Keratinocyte (primary cell): Measurements from ENCODE around the gene NECTIN2. TPM values are rescaled to one million over a fixed set of nuclear protein-coding genes. Genes with fewer than 3 reads are reported as not detected.

Source experiments
- DNase-seq: peaks from one replicate; pipeline ENCODE4 v3.0.0-alpha.2; 2011; ENCODE audit warnings: low read depth, missing footprints, low spot score
- FAIRE-seq: peaks from 2 replicates; lab custom pipeline; 2011; peaks lifted over from hg19 to GRCh38; lab: Jason Lieb, UNC
- H2AFZ ChIP-seq: 2 replicates; pipeline ENCODE4 v1.6.0; 2012; ENCODE audit warnings: low read length, control low read depth, inconsistent platforms; ENCODE audit not compliant: control insufficient read depth
- H3K27ac ChIP-seq: 2 replicates; pipeline ENCODE4 v1.5.1; 2011; ENCODE audit warnings: low read length; ENCODE audit not compliant: control insufficient read depth, insufficient read depth
- H3K27me3 ChIP-seq: 3 replicates; pipeline ENCODE4 v1.6.0; 2011; ENCODE audit warnings: low read length; ENCODE audit not compliant: control insufficient read depth, insufficient read depth; ENCODE audit errors: extremely low read depth
- H3K36me3 ChIP-seq, 2 experiments: 2 replicates in 1 of 2; 3 replicates in 1 of 2; pipeline ENCODE4 v1.5.1; 2011; ENCODE audit warnings: low read length in 2 of 2, mild to moderate bottlenecking in 1 of 2; ENCODE audit not compliant: control insufficient read depth in 2 of 2, insufficient read depth in 2 of 2; ENCODE audit errors: extremely low read depth in 1 of 2
- H3K4me1 ChIP-seq: 3 replicates; pipeline ENCODE4 v1.5.1; 2011; ENCODE audit warnings: low read length; ENCODE audit not compliant: control insufficient read depth, insufficient read depth; ENCODE audit errors: extremely low read depth
- H3K4me2 ChIP-seq: 3 replicates; pipeline ENCODE4 v1.6.0; 2011; ENCODE audit warnings: low read depth, low read length; ENCODE audit not compliant: control insufficient read depth, insufficient read depth; ENCODE audit errors: extremely low read depth
- H3K4me3 ChIP-seq, 3 experiments: fragments of 200-600 bp in 1 of 3; sonication (generic) in 1 of 3; 2 replicates in 2 of 3; 3 replicates in 1 of 3; pipeline ENCODE4 v1.5.1; 2011 to 2016; ENCODE audit warnings: low read length in 3 of 3, mild to moderate bottlenecking in 3 of 3, control low read depth in 2 of 3, inconsistent platforms in 1 of 3, low read depth in 1 of 3, mixed read lengths in 1 of 3, mixed run types in 1 of 3, moderate library complexity in 1 of 3; ENCODE audit not compliant: control insufficient read depth in 2 of 3, insufficient read depth in 2 of 3; ENCODE audit errors: extremely low read depth in 1 of 3
- H3K79me2 ChIP-seq: 2 replicates; pipeline ENCODE4 v1.6.0; 2012; ENCODE audit warnings: low read length; ENCODE audit not compliant: control insufficient read depth, insufficient read depth
- H3K9ac ChIP-seq: 3 replicates; pipeline ENCODE4 v1.6.0; 2011; ENCODE audit warnings: low read length; ENCODE audit not compliant: control insufficient read depth, insufficient read depth; ENCODE audit errors: extremely low read depth
- H3K9me1 ChIP-seq: 3 replicates; pipeline ENCODE4 v1.6.0; 2011; ENCODE audit warnings: low read length; ENCODE audit not compliant: control insufficient read depth, insufficient read depth; ENCODE audit errors: extremely low read depth
- H3K9me3 ChIP-seq: 2 replicates; pipeline ENCODE4 v1.5.1; 2012; ENCODE audit warnings: low read depth, low read length; ENCODE audit not compliant: control insufficient read depth
- H4K20me1 ChIP-seq: 3 replicates; pipeline ENCODE4 v1.6.0; 2011; ENCODE audit warnings: low read length; ENCODE audit not compliant: control insufficient read depth, insufficient read depth; ENCODE audit errors: extremely low read depth
- EZH2 ChIP-seq: IDR thresholded peaks from one replicate; pipeline ENCODE4 v1.6.1; 2012; ENCODE audit warnings: inconsistent platforms, mild to moderate bottlenecking, low read length, moderate library complexity
- dilution Hi-C: fragments of 300-500 bp; cut with MboI; formaldehyde crosslinking; loops from one replicate; pipeline ENCODE4 v1.7.0; 2020; ENCODE audit warnings: low sequenced_read_pairs; ENCODE audit not compliant: extremely low pct_ligation_motif_present
- polyA plus RNA-seq, 5 experiments: library from polyadenylated mRNA; depleted of rRNA in 3 of 5; stranded (reverse) in 3 of 5; stranded (forward) in 1 of 5; unstranded in 1 of 5; fragments of >200 nt; gene quantifications; 1 replicate in 1 of 5; 2 replicates in 3 of 5; 3 replicates in 1 of 5; pipeline versions ENCODE4 v1.2.1 to v1.2.3, GENCODE V29; 2011 to 2012; ENCODE audit warnings: missing spikeins in 2 of 5, low read depth in 1 of 5, low replicate concordance in 1 of 5
- TF ChIP-seq, protein P1 (sequence below), 3 experiments: IDR thresholded peaks in 1 of 3; conservative IDR thresholded peaks in 1 of 3; optimal IDR thresholded peaks in 1 of 3; 2 replicates in 2 of 3; 3 replicates in 1 of 3; pipeline versions ENCODE3 to v1.5.1; 2011; ENCODE audit warnings: low read length in 3 of 3, mild to moderate bottlenecking in 3 of 3, moderate library complexity in 2 of 3, control low read depth in 1 of 3, inconsistent platforms in 1 of 3; ENCODE audit not compliant: insufficient read depth in 2 of 3; ENCODE audit errors: extremely low read depth in 1 of 3

NECTIN2 gene
- polyA plus RNA-seq, 1 donor (not counting 4 experiments of a cell fraction or from before 2014, with no cell fraction given), result 26.8 TPM

DNA sequence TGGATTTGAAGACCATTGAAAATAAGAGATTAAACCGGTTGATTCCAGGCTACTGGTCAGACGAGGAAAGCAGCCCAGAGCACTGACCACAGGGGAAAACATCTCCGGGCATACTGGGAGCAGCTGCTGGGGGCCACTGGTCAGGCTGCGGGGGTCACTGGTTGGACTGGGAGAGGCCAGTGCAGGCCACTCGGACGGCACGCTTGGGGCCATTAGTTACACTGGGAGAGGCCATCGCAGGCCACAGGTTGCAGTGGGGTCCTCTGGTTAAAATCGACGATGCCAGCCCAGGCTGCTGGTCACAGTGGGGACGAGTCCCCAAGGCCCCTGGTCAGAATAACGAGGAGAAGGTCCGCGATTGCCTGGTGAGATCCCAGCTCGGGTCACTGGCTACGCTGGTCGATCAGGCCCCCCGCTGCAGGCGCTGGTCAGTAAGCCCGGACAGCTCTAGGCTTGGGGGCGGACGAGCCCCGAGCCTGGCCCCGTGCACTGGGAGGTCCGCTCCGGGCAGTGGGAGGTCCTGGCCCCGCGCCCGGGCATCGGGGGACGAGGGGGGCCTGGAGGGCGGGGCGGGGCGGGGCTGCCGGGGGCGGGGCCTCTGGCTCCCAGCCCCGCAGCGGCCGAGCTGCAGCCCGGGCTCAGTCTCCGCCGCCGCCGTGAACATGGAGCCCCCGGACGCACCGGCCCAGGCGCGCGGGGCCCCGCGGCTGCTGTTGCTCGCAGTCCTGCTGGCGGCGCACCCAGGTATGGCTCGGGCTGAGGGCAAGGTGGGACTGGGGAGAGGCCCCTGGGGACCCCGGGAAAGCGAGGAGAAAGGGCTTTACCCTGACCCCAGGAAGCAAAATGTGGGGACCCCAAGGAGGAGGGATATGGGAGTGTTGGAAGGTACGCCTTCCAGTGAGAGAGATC is 37.4 kb upstream of the NECTIN2 start, which contains the start of gene BCAM:
Gene BCAM, plus strand, starts transcription at position 641 of the 909 bp plus-strand sequence. Its CDS starts 22 bp downstream, at position 663.
- no peak within 1 kb of the TSS for H2AFZ ChIP-seq
- H3K27me3 ChIP-seq, result no peaks in the 10 kb centered on the region
- no peaks in the 10 kb centered on the region for H3K9me1 ChIP-seq
- no peaks in the 10 kb centered on the region for H3K79me2 ChIP-seq
- peaks cover 42% of the 10 kb centered on the region for H3K4me1 ChIP-seq
- no peak for FAIRE-seq
- no peak for TF ChIP-seq EZH2
- TF ChIP-seq, protein P1, sequence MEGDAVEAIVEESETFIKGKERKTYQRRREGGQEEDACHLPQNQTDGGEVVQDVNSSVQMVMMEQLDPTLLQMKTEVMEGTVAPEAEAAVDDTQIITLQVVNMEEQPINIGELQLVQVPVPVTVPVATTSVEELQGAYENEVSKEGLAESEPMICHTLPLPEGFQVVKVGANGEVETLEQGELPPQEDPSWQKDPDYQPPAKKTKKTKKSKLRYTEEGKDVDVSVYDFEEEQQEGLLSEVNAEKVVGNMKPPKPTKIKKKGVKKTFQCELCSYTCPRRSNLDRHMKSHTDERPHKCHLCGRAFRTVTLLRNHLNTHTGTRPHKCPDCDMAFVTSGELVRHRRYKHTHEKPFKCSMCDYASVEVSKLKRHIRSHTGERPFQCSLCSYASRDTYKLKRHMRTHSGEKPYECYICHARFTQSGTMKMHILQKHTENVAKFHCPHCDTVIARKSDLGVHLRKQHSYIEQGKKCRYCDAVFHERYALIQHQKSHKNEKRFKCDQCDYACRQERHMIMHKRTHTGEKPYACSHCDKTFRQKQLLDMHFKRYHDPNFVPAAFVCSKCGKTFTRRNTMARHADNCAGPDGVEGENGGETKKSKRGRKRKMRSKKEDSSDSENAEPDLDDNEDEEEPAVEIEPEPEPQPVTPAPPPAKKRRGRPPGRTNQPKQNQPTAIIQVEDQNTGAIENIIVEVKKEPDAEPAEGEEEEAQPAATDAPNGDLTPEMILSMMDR (optimal IDR thresholded peaks at IDR 0.05 in 1 of 3, IDR thresholded peaks at IDR 0.05 in 1 of 3, conservative IDR thresholded peaks at IDR 0.05 in 1 of 3; ENCODE audit: extremely low read depth in 1 of 3, insufficient read depth in 2 of 3, low read length in 3 of 3), result no peak
- no peaks in the 10 kb centered on the region for H3K9me3 ChIP-seq
- peak within 1 kb of the TSS; percentile 58 to 81 (median 80) for H3K4me3 ChIP-seq
- peak within 1 kb of the TSS; percentile 80 for H3K9ac ChIP-seq
- peak within 1 kb of the TSS; percentile 97 for H3K4me2 ChIP-seq
- peak within 1 kb of the TSS; percentile 31 for H3K27ac ChIP-seq
- dilution Hi-C loops, result no loop called here
- no peak for DNase-seq
- H4K20me1 ChIP-seq, result peaks cover 5% of the 10 kb centered on the region
- H3K36me3 ChIP-seq, result peaks cover 9 to 17% of the 10 kb centered on the region in 2 experiments

DNA sequence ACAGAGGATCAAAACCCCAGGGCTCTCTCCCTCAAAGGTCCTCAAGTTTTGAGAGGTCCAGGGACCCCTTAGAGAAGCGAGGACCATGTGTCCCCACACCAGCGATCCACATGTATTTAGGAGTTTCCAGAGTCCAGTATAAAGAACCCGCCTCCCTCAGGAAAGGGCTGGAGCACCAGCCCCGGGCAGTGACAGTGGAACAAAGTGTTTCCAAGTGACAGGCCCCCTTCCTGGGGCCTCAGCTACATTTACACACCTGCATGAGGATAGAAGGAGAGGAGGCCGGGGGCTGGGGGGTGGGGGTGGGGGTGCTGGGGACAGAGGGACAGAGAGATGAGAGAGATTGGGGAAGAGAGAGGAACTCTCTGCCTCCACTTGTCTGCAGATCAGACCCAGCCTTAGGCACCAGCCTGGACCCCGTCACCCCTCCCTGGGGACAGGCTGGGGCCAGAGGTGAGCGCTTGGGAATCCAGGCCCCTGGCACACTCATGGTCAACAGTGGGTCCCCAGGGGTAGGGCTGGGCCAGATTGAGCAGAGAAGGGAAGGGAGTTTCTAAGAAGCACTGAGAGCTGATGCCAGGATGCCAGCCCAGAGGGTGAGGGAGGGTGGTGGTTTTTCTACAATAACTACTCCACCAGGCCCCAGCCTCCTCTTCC is 36.4 kb upstream of the NECTIN2 start:
- Histone ChIP-seq H2AFZ (no peak overlapping the region), H3K79me2 (no peaks in the 10 kb centered on the region), H3K4me2 (peak overlapping the region; percentile 97), H3K9me1 (no peaks in the 10 kb centered on the region), H3K4me3 (peak overlapping the region; percentile 58 to 81 (median 80)), H3K4me1 (peaks cover 42% of the 10 kb centered on the region), H3K9ac (peak overlapping the region; percentile 80), H3K36me3 (peaks cover 6 to 21% of the 10 kb centered on the region in 2 experiments), H3K27me3 (no peaks in the 10 kb centered on the region), H3K9me3 (no peaks in the 10 kb centered on the region), H3K27ac (peak overlapping the region; percentile 31), H4K20me1 (peaks cover 7% of the 10 kb centered on the region)
- FAIRE-seq, result no peak
- DNase-seq, result no peak
- dilution Hi-C loops, result no loop called here
- TF ChIP-seq, protein P1 (optimal IDR thresholded peaks at IDR 0.05 in 1 of 3, IDR thresholded peaks at IDR 0.05 in 1 of 3, conservative IDR thresholded peaks at IDR 0.05 in 1 of 3; ENCODE audit: extremely low read depth in 1 of 3, insufficient read depth in 2 of 3, low read length in 3 of 3), result no peak
- TF ChIP-seq EZH2, result no peak
